Glutamatergic neuron (in vitro differentiated cells): Measurements from ENCODE around the gene SPRY4. TPM values are rescaled to one million over a fixed set of nuclear protein-coding genes. Genes with fewer than 3 reads are reported as not detected.
A peak's percentile ranks its signal among the peaks of the same experiment; 100 is the strongest.

Experiments
- DNase-seq: peaks from one replicate; pipeline ENCODE4 v3.0.0; 2022
- H3K27ac Mint-ChIP-seq: one replicate; pipeline ENCODE4 v1.8.0; 2020; ENCODE audit warnings: mild to moderate bottlenecking, mixed read lengths, inconsistent platforms; ENCODE audit not compliant: unreplicated experiment
- H3K27me3 Mint-ChIP-seq: one replicate; pipeline ENCODE4 v1.8.0; 2020; ENCODE audit warnings: mild to moderate bottlenecking, moderate library complexity, mixed read lengths, inconsistent platforms; ENCODE audit not compliant: unreplicated experiment
- H3K36me3 Mint-ChIP-seq: one replicate; pipeline ENCODE4 v1.8.0; 2020; ENCODE audit warnings: mild to moderate bottlenecking, mixed read lengths, inconsistent platforms; ENCODE audit not compliant: unreplicated experiment
- H3K4me1 Mint-ChIP-seq: one replicate; pipeline ENCODE4 v1.8.0; 2020; ENCODE audit warnings: mild to moderate bottlenecking, low read depth, mixed read lengths, inconsistent platforms; ENCODE audit not compliant: unreplicated experiment
- H3K4me3 Mint-ChIP-seq: one replicate; pipeline ENCODE4 v1.8.0; 2020; ENCODE audit warnings: mild to moderate bottlenecking, mixed read lengths, inconsistent platforms; ENCODE audit not compliant: unreplicated experiment
- H3K9me3 Mint-ChIP-seq: one replicate; pipeline ENCODE4 v1.8.0; 2020; ENCODE audit warnings: mild to moderate bottlenecking, moderate library complexity, mixed read lengths, inconsistent platforms; ENCODE audit not compliant: unreplicated experiment
- total RNA-seq: library from RNA; stranded (reverse); fragmentation: NEBNext Ultra II Directional; extraction: Animal tissue kit (Norgen Biotek cat#: 25700); gene quantifications from one replicate; pipeline ENCODE4 v1.2.1, GENCODE V29; 2021; ENCODE audit not compliant: unreplicated experiment
- TF ChIP-seq, protein P1 (sequence below): fragments of 200-600 bp; sonication (generic); IDR thresholded peaks from one replicate; pipeline ENCODE4 v1.5.0; 2021; ENCODE audit not compliant: partially characterized antibody, unreplicated experiment

The SPRY4 gene
- total RNA-seq, 1 donor from 2014 or later = 12.5 TPM

DNA sequence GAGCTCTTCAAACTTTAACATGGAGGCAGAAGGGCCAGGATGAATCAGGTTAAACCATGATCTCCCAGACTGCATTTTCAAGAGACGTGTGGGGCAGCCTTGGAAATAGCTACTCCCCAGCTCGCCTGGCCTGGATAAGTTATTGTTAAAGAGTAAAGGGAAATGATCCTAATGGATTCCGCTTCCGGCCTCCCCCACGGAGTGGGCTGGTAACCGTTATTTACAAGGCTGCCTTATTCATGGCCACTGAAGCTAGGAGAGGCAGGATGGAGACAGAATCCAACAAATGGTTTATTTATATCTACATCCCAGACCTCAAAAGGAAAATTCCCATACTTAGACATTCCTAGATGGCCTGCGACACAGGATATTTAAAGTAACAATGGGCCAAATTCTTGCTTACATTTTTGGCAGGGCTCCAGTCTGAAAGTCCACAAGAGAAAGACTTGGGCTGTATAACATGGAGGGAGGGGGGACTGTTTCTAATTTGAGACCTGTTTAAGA, 27.9 kb downstream of the SPRY4 start:
- TF ChIP-seq, protein P1, sequence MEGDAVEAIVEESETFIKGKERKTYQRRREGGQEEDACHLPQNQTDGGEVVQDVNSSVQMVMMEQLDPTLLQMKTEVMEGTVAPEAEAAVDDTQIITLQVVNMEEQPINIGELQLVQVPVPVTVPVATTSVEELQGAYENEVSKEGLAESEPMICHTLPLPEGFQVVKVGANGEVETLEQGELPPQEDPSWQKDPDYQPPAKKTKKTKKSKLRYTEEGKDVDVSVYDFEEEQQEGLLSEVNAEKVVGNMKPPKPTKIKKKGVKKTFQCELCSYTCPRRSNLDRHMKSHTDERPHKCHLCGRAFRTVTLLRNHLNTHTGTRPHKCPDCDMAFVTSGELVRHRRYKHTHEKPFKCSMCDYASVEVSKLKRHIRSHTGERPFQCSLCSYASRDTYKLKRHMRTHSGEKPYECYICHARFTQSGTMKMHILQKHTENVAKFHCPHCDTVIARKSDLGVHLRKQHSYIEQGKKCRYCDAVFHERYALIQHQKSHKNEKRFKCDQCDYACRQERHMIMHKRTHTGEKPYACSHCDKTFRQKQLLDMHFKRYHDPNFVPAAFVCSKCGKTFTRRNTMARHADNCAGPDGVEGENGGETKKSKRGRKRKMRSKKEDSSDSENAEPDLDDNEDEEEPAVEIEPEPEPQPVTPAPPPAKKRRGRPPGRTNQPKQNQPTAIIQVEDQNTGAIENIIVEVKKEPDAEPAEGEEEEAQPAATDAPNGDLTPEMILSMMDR = no peak
- Mint-ChIP-seq H3K4me3 (no peak overlapping the region), H3K36me3 (no peaks in the 10 kb centered on the region), H3K4me1 (peaks cover 13% of the 10 kb centered on the region), H3K27me3 (peaks cover 3% of the 10 kb centered on the region), H3K27ac (no peak overlapping the region), H3K9me3 (peaks cover 2% of the 10 kb centered on the region)
- no peak for DNase-seq

DNA sequence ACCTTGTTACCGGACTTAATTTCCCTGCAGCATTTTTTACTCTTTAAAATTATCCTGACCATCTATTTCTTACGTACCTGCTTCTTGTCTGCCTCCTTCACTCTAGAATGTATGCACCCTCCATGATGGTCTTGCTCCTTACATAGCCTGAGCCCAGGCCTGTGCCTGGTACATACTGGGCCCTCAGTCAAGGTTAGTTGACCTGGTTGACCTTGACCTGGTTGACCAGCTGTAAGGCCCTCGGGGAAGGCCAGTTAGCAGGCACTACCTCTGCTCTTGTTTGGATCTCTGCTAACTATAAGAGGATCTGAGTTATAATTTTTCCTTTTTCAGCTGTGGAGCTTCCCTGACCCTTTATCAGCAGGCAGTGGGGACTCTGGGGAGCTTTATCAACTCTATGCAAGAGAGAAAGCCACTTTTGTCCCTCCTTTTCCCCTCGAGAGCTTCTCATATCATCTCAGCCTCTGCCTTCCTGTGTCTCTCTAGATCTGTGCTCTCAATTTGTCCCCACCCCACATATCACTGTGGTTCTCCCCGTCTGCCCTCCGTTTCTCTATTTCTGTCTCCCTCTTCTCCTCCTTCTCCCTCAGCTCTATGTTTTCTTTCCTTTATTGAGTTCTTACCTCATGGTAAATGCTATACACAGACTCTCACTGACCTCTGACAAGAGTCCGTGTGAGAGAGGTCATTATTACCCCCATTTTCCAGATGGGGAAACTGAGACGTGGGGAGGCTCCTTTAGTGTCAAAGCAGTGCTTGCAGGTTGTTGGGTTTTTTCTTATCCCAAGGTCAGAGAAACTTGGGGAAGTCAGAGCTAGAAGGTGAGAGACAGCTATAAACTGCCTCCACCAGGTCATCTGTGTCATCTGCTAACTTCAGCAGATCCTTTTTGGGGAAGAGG, 28.6 kb downstream of the SPRY4 start:
- Mint-ChIP-seq H3K36me3 (no peaks in the 10 kb centered on the region), H3K27ac (no peak overlapping the region), H3K4me1 (peaks cover 13% of the 10 kb centered on the region), H3K4me3 (peak overlapping the region; percentile 2), H3K27me3 (peaks cover 3% of the 10 kb centered on the region), H3K9me3 (peaks cover 2% of the 10 kb centered on the region)
- DNase-seq = no peak
- TF ChIP-seq, protein P1 = no peak

DNA sequence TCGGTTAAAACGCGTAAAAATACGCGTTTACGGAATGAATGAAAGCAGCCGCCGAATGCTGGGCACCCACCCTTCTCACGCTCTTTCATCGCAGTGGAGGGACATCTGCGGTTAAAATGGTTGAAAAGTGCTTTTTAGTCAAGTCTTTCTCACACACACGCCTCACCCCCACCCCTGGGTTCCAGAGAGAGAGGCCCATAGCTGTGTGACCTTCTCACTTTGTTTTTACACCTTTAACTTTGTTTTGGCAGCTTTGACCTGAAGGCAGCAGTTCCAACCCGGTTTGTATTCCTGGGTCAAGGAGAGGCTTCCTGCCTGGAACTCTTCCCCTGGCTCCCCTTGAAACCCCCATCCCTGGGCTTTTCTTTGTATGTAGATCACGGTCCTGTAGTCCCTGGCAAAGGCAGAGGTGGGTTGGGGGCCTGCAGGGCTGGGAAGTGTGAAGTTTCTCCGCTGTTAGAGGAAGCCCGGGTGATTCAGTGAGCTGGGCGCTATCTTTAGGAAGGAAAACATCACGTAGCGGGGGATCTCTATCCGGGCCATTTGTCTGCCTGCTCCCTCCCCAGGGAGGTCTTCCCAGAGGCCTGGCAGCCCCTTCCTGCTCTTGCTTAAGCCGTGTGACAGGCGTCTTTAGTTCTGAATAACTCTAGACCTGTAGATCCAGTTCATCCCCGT, 29.6 kb downstream of the SPRY4 start:
- no peaks in the 10 kb centered on the region for H3K36me3 Mint-ChIP-seq
- peaks cover 3% of the 10 kb centered on the region for H3K27me3 Mint-ChIP-seq
- H3K9me3 Mint-ChIP-seq = peaks cover 2% of the 10 kb centered on the region
- TF ChIP-seq, protein P1 = no peak
- peaks cover 13% of the 10 kb centered on the region for H3K4me1 Mint-ChIP-seq
- no peak overlapping the region for H3K27ac Mint-ChIP-seq
- peak overlapping the region; percentile 26 for H3K4me3 Mint-ChIP-seq
- DNase-seq = peak; percentile 44

DNA sequence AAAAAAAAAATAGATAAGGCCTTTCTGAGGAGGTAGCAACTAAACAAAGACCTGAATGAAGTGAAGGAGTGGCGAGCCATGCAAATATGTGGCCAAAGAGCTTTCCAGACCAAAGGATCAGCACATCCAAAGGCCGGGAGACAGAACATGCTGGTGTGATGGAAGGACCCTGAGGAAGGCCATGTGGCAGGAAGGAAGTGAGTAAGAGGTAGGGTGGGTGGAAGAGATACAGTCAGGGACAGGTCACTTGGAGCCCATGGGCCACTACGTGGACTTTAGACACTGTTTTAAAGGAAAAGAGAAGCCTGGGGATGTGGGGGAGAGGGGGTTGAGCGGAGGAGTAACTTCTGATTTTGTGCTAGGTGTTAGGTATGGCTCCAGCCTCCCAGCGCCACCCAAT, 31.3 kb downstream of the SPRY4 start:
- DNase-seq = no peak
- Mint-ChIP-seq H3K27ac (no peak overlapping the region), H3K9me3 (peaks cover 2% of the 10 kb centered on the region), H3K4me1 (peaks cover 13% of the 10 kb centered on the region), H3K36me3 (no peaks in the 10 kb centered on the region), H3K27me3 (peaks cover 1% of the 10 kb centered on the region), H3K4me3 (no peak overlapping the region)
- TF ChIP-seq, protein P1 = no peak
